Endothelial cell of umbilical vein (primary cell): ENCODE data around the gene TIPRL. TPM values are rescaled to one million over a fixed set of nuclear protein-coding genes. Genes with fewer than 3 reads are reported as not detected.

ENCODE experiments used
- BruUV-seq: library from RNA; stranded (reverse); fragments of 400-500 nt; replicated peaks from 2 replicates; lab custom pipeline; 2021; lab: Mats Ljungman, UMichigan
- CTCF ChIA-PET: fragments of 300-600, 350-600 bp; sonication (Branson Sonifier 250); formaldehyde crosslinking; loops from one replicate; lab custom pipeline; 2021; ENCODE audit warnings: antibody characterized with exemption, inconsistent platforms; lab: Charles Lee
- POLR2A ChIA-PET: fragments of 300-600, 350-600 bp; sonication (Branson Sonifier 250); formaldehyde crosslinking; loops from one replicate; lab custom pipeline; 2021; ENCODE audit warnings: antibody characterized with exemption, inconsistent platforms; lab: Charles Lee
- DNase-seq: peaks from one replicate; pipeline ENCODE4 v3.0.0-alpha.2; 2011; ENCODE audit warnings: low read depth, low spot score
- FAIRE-seq: peaks from 2 replicates; lab custom pipeline; 2011; peaks lifted over from hg19 to GRCh38; lab: Jason Lieb, UNC
- H2AFZ ChIP-seq: 2 replicates; pipeline ENCODE4 v1.6.0; 2012; ENCODE audit warnings: low read depth, low read length, control low read depth, inconsistent platforms
- H3K27ac ChIP-seq: 2 replicates; pipeline ENCODE4 v1.5.1; 2011; ENCODE audit warnings: low read depth, mild to moderate bottlenecking, control low read depth, low read length, moderate library complexity; ENCODE audit not compliant: insufficient read depth
- H3K27me3 ChIP-seq, 2 experiments: 2 replicates each; pipeline versions ENCODE4 v1.6.0 to v1.6.1; 2011; ENCODE audit warnings: low read length in 2 of 2, mixed read lengths in 1 of 2; ENCODE audit not compliant: control insufficient read depth in 2 of 2, insufficient read depth in 2 of 2
- H3K36me3 ChIP-seq, 2 experiments: 2 replicates in 1 of 2; 3 replicates in 1 of 2; pipeline ENCODE4 v1.5.1; 2011; ENCODE audit warnings: low read length in 2 of 2, mild to moderate bottlenecking in 1 of 2, moderate library complexity in 1 of 2; ENCODE audit not compliant: control insufficient read depth in 2 of 2, insufficient read depth in 2 of 2; ENCODE audit errors: extremely low read depth in 1 of 2
- H3K4me1 ChIP-seq: 3 replicates; pipeline ENCODE4 v1.5.1; 2011; ENCODE audit warnings: mild to moderate bottlenecking, low read length; ENCODE audit not compliant: control insufficient read depth, insufficient read depth; ENCODE audit errors: extremely low read depth
- H3K4me2 ChIP-seq: 2 replicates; pipeline ENCODE4 v1.6.1; 2011; ENCODE audit warnings: low read length, control low read depth, mixed read lengths; ENCODE audit not compliant: insufficient read depth
- H3K4me3 ChIP-seq, 3 experiments: fragments of 200-600 bp in 1 of 3; sonication (generic), shearing (Covaris generic) in 1 of 3; replicated peaks in 1 of 3; 2 replicates each; pipeline ENCODE4 v1.5.1; 2011 to 2016; ENCODE audit warnings: control low read depth in 3 of 3, low read length in 3 of 3, mild to moderate bottlenecking in 2 of 3, inconsistent platforms in 1 of 3, low read depth in 1 of 3, moderate library complexity in 1 of 3; ENCODE audit not compliant: insufficient read depth in 1 of 3
- H3K79me2 ChIP-seq: 2 replicates; pipeline ENCODE4 v1.6.0; 2012; ENCODE audit warnings: low read length, inconsistent platforms; ENCODE audit not compliant: control insufficient read depth, insufficient read depth
- H3K9ac ChIP-seq: replicated peaks from 2 replicates; pipeline ENCODE3; 2011; ENCODE audit warnings: low read length, control low read depth; ENCODE audit not compliant: insufficient read depth; ENCODE audit errors: extremely low read depth
- H3K9me1 ChIP-seq: replicated peaks from 3 replicates; pipeline ENCODE4 v1.6.0; 2011; ENCODE audit warnings: mild to moderate bottlenecking, low read length; ENCODE audit not compliant: control insufficient read depth, insufficient read depth; ENCODE audit errors: extremely low read depth
- H3K9me3 ChIP-seq: replicated peaks from 2 replicates; pipeline ENCODE4 v1.5.1; 2012; ENCODE audit warnings: low read length, inconsistent platforms; ENCODE audit not compliant: control insufficient read depth, insufficient read depth
- H4K20me1 ChIP-seq: replicated peaks from 2 replicates; pipeline ENCODE3; 2011; ENCODE audit warnings: mild to moderate bottlenecking, low read length; ENCODE audit not compliant: control insufficient read depth, insufficient read depth; ENCODE audit errors: extremely low read depth
- CTCF ChIP-seq, 2 donors: IDR thresholded peaks; 1 replicate in 1 of 2; 2 replicates in 1 of 2; pipeline ENCODE4 v1.5.1; 2011; ENCODE audit warnings: low read length in 2 of 2, mild to moderate bottlenecking in 2 of 2, moderate library complexity in 2 of 2, control low read depth in 1 of 2, inconsistent platforms in 1 of 2, low read depth in 1 of 2; ENCODE audit not compliant: insufficient read depth in 1 of 2; ENCODE audit errors: extremely low read depth in 1 of 2
- EZH2 ChIP-seq: IDR thresholded peaks from 2 replicates; pipeline ENCODE4 v1.6.1; 2012; ENCODE audit warnings: borderline replicate concordance, low read depth, mild to moderate bottlenecking, moderate library complexity, low read length, inconsistent platforms; ENCODE audit not compliant: severe bottlenecking
- JUN ChIP-seq: IDR thresholded peaks from 2 replicates; pipeline ENCODE4 v1.6.1; 2011; ENCODE audit warnings: borderline replicate concordance, low read depth; ENCODE audit not compliant: insufficient read length, insufficient read depth
- POLR2A ChIP-seq: IDR thresholded peaks from 2 replicates; pipeline ENCODE4 v1.6.1; 2012; ENCODE audit warnings: low read depth, mild to moderate bottlenecking, control low read depth, low read length
- POLR2AphosphoS5 ChIP-seq: IDR thresholded peaks from 2 replicates; pipeline ENCODE4 v1.6.1; 2012; ENCODE audit warnings: low read depth, mild to moderate bottlenecking, control low read depth, low read length, moderate library complexity; ENCODE audit not compliant: insufficient read depth
- dilution Hi-C: fragments of 300-500 bp; cut with MboI; formaldehyde crosslinking; loops from one replicate; pipeline ENCODE4 v1.15.0; 2019; ENCODE audit warnings: low sequenced_read_pairs; ENCODE audit not compliant: extremely low pct_ligation_motif_present
- intact Hi-C: fragments of 100-400 bp; cut with micrococcal nuclease; formaldehyde crosslinking; loops from one replicate; pipeline ENCODE4 v1.10.0; 2022
- polyA plus RNA-seq, 4 experiments: library from polyadenylated mRNA; depleted of rRNA in 3 of 4; stranded (reverse) in 3 of 4; unstranded in 1 of 4; fragments of >200 nt; gene quantifications; 2 replicates each; pipeline versions ENCODE4 v1.2.1 to v1.2.3, GENCODE V29; 2011 to 2012; ENCODE audit warnings: missing spikeins in 1 of 4
- total RNA-seq: library from RNA; stranded (reverse); gene quantifications from 2 replicates; pipeline ENCODE4 v1.2.3, GENCODE V29; 2021
- TF ChIP-seq, protein P1 (sequence below): IDR thresholded peaks from 2 replicates; pipeline ENCODE4 v1.6.1; 2011; ENCODE audit not compliant: insufficient read depth, insufficient read length

The TIPRL gene
- total and polyA plus RNA-seq, 2 donors (not counting 3 experiments of a cell fraction or from before 2014, with no cell fraction given) = 14.0 to 45.8 TPM

DNA sequence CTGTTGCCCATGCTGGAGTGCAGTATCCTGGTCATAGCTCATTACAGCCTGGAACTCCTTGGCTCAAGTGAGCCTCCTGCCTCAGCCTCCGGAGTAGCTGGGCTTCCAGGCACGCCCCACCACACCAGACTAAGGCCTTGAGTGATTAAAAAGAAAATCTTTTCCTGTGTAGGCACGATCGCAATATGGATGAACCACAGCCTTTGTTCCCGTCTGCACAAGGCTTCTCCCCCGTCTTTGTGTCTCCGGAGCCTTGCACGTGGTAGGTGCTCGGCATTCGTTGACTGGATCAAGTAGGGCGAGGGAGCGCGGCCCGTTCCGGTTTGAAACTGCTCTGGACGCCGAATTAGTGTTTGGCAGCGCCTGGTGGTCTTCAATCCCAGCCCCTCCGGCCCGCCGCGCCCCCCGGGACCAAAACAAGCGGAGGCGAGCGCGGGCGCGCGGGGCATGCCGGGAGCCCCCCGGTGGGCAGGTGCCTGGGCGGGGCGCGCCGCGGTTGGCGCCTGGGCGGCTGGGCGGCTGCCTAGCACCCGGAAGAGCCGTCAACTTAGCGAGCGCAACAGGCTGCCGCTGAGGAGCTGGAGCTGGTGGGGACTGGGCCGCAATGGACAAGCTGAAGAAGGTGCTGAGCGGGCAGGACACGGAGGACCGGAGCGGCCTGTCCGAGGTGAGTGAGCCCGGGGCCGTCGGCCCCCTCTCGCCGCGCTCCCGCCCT lies 46.9 kb downstream of the TIPRL start, which contains the start of gene SFT2D2:
TSS of gene SFT2D2 (plus strand) at position 529 of the 715 bp plus-strand sequence. CDS start at position 605, 76 bp downstream.
- Histone ChIP-seq H3K27ac (peak within 1 kb of the TSS; percentile 83), H3K9ac (peak within 1 kb of the TSS; percentile 85), H3K27me3 (peaks cover 6 to 7% of the 10 kb centered on the region in 2 experiments), H3K4me3 (peak within 1 kb of the TSS; percentile 63 to 88 (median 65)), H3K9me3 (no peaks in the 10 kb centered on the region), H3K4me1 (peaks cover 23% of the 10 kb centered on the region), H2AFZ (peak within 1 kb of the TSS; percentile 90), H3K4me2 (peak within 1 kb of the TSS; percentile 95), H3K9me1 (no peaks in the 10 kb centered on the region), H3K36me3 (no peaks in the 10 kb centered on the region), H3K79me2 (peaks cover 43% of the 10 kb centered on the region), H4K20me1 (no peaks in the 10 kb centered on the region)
- TF ChIP-seq POLR2AphosphoS5 (peak; percentile 74), JUN (no peak), CTCF (IDR thresholded peaks at IDR 0.05; ENCODE audit: extremely low read depth in 1 of 2, insufficient read depth in 1 of 2, low read depth in 1 of 2, low read length in 2 of 2) (no peak), EZH2 (no peak), POLR2A (peak; percentile 47)
- TF ChIP-seq, protein P1, sequence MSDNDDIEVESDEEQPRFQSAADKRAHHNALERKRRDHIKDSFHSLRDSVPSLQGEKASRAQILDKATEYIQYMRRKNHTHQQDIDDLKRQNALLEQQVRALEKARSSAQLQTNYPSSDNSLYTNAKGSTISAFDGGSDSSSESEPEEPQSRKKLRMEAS = peak; percentile 59
- FAIRE-seq (peak; percentile 76), DNase-seq (peak; percentile 78)
- ChIA-PET POLR2A (interaction anchor here (1.2 kb wide), 1 partner anchor 8 kb away, joined by 3 read pairs; no protein-coding TSS in a partner anchor), CTCF (interaction anchor here (1.1 to 3.3 kb wide), 7 partner anchors 10 to 143 kb away, joined by 3 to 41 read pairs (median 9); no protein-coding TSS in a partner anchor)
- TSS peak; percentile 96 for BruUV-seq
- intact Hi-C loops = loop anchor here (2.0 to 10.0 kb wide), 5 partner anchors 89 to 889 kb away; partner anchors contain the start of gene GPR161
- dilution Hi-C loops = no loop called here
